ENCODE measurements around the gene P2RY14. TPM values are rescaled to one million over a fixed set of nuclear protein-coding genes. Genes with fewer than 3 reads are reported as not detected.

P2RY14 gene
- total and polyA plus RNA-seq, 2 of the 13 experiments (the other 11 are each of a cell fraction or from before 2014, with no cell fraction given) = not detected

DNA sequence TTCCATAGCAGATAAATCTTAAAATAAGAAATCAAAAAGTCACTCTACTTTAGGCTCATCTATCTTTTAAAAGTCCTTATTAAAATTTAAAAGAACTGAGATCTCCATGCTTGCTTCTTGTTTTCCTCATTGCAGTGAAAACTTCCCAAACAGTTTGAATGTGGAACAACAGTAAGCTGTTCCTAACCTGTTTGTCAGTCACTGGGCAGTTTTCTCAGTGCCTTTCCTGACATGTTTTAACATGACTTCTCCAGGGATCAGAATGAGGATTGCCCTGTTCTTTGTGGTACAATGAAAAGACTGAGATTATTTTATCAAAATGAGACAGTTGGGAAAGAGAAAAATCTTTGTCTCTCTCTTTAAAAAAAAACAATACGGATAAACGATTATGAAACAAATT, 37.5 kb upstream of the P2RY14 start:
- H3K4me1 ChIP-seq (ENCODE audit: insufficient read depth, low read length) = no peaks in the 10 kb centered on the region
- no peaks in the 10 kb centered on the region for H3K36me3 ChIP-seq (replicated peaks in 1 of 2; ENCODE audit: control insufficient read depth in 1 of 2, insufficient read depth in 2 of 2, low read length in 2 of 2)
- no TSS peak for BruUV-seq (replicated peaks)
- CTCF ChIA-PET (ENCODE audit: low intra/inter-chr PET ratio, low total read pairs) = no interaction called here
- POLR2A ChIA-PET = no interaction called here
- H3K27ac ChIP-seq (ENCODE audit: extremely low read length, insufficient read depth, low read length) = no peak overlapping the region
- 86% methylated on average over 2 of the region's 2 CpGs for WGBS (ENCODE audit: low lambda C conversion rate)
- no peaks in the 10 kb centered on the region for H4K20me1 ChIP-seq (ENCODE audit: insufficient read depth, low read length)
- in situ Hi-C loops (cut with HindIII; ENCODE audit: extremely low pct_ligation_motif_present, low pct_unique_long_range_greater_than_20kb) = no loop called here
- H3K27me3 ChIP-seq (ENCODE audit: control insufficient read depth in 1 of 2, insufficient read depth in 2 of 2, low read length in 2 of 2) = no peaks in the 10 kb centered on the region
- no peaks in the 10 kb centered on the region for H3K9me3 ChIP-seq (ENCODE audit: low read length)
- ATAC-seq (no peak), DNase-seq (ENCODE audit: low spot score) (no peak), FAIRE-seq (no peak)
- H3K4me3 ChIP-seq (replicated peaks in 1 of 3; ENCODE audit: insufficient read depth in 1 of 3, low read depth in 2 of 3, low read length in 3 of 3) = no peak overlapping the region
- intact Hi-C loops (cut with micrococcal nuclease; ENCODE audit: unreplicated experiment) = no loop called here
- H3K9ac ChIP-seq (ENCODE audit: insufficient read depth, low read depth, low read length) = no peak overlapping the region
- no peak overlapping the region for H2AFZ ChIP-seq (ENCODE audit: low read length)
- no peak overlapping the region for H3K4me2 ChIP-seq (ENCODE audit: low read depth, low read length)
- no peaks in the 10 kb centered on the region for H3K79me2 ChIP-seq (ENCODE audit: insufficient read depth, low read length)
- TF ChIP-seq ZNF12 (CRISPR knock-in tag; IDR thresholded peaks at IDR 0.05) (no peak), RARA (CRISPR knock-in tag; IDR thresholded peaks at IDR 0.05) (no peak), ZNF792 (CRISPR knock-in tag; IDR thresholded peaks at IDR 0.05) (no peak), ZNF362 (CRISPR knock-in tag; IDR thresholded peaks at IDR 0.05; ENCODE audit: borderline replicate concordance) (no peak), ZBTB21 (CRISPR knock-in tag; IDR thresholded peaks at IDR 0.05) (no peak), ZNF563 (CRISPR knock-in tag; IDR thresholded peaks at IDR 0.05) (no peak), JARID2 (CRISPR knock-in tag; IDR thresholded peaks at IDR 0.05; ENCODE audit: insufficient replicate concordance) (no peak), FOXK1 (CRISPR knock-in tag; IDR thresholded peaks at IDR 0.05; ENCODE audit: borderline replicate concordance, low read depth) (no peak), WIZ (CRISPR knock-in tag; IDR thresholded peaks at IDR 0.05) (no peak), HDAC1 (CRISPR knock-in tag; IDR thresholded peaks at IDR 0.05) (no peak), NFATC3 (CRISPR knock-in tag; IDR thresholded peaks at IDR 0.05) (no peak), ZNF646 (CRISPR knock-in tag; IDR thresholded peaks at IDR 0.05) (no peak), ZNF432 (CRISPR knock-in tag; IDR thresholded peaks at IDR 0.05; ENCODE audit: borderline replicate concordance) (no peak), MXI1 (IDR thresholded peaks at IDR 0.05; ENCODE audit: borderline replicate concordance, low read depth, low read length) (no peak)
- TF ChIP-seq, protein P1, sequence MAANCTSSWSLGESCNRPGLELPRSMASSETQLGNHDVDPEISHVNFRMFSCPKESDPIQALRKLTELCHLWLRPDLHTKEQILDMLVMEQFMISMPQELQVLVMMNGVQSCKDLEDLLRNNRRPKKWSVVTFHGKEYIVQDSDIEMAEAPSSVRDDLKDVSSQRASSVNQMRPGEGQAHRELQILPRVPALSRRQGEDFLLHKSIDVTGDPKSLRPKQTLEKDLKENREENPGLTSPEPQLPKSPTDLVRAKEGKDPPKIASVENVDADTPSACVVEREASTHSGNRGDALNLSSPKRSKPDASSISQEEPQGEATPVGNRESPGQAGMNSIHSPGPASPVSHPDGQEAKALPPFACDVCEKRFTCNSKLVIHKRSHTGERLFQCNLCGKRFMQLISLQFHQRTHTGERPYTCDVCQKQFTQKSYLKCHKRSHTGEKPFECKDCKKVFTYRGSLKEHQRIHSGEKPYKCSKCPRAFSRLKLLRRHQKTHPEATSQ (CRISPR knock-in tag; IDR thresholded peaks at IDR 0.05; ENCODE audit: borderline replicate concordance) = no peak
- TF ChIP-seq, protein P2, sequence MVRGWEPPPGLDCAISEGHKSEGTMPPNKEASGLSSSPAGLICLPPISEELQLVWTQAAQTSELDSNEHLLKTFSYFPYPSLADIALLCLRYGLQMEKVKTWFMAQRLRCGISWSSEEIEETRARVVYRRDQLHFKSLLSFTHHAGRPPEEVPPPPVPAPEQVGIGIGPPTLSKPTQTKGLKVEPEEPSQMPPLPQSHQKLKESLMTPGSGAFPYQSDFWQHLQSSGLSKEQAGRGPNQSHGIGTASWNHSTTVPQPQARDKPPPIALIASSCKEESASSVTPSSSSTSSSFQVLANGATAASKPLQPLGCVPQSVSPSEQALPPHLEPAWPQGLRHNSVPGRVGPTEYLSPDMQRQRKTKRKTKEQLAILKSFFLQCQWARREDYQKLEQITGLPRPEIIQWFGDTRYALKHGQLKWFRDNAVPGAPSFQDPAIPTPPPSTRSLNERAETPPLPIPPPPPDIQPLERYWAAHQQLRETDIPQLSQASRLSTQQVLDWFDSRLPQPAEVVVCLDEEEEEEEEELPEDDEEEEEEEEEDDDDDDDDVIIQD (CRISPR knock-in tag; IDR thresholded peaks at IDR 0.05; ENCODE audit: low read depth) = no peak

Data from HepG2 (cell line).